ENCODE measurements around the gene CCDC97. TPM values are rescaled to one million over a fixed set of nuclear protein-coding genes. Genes with fewer than 3 reads are reported as not detected.

CCDC97 gene
- total RNA-seq, 1 donor from 2014 or later, result 15.5 TPM

- H3K27me3 ChIP-seq (ENCODE audit: low read depth), result no peaks in the 10 kb centered on the region
- no peak for DNase-seq
- intact Hi-C loops (cut with micrococcal nuclease), result no loop called here
- TF ChIP-seq, protein P1, sequence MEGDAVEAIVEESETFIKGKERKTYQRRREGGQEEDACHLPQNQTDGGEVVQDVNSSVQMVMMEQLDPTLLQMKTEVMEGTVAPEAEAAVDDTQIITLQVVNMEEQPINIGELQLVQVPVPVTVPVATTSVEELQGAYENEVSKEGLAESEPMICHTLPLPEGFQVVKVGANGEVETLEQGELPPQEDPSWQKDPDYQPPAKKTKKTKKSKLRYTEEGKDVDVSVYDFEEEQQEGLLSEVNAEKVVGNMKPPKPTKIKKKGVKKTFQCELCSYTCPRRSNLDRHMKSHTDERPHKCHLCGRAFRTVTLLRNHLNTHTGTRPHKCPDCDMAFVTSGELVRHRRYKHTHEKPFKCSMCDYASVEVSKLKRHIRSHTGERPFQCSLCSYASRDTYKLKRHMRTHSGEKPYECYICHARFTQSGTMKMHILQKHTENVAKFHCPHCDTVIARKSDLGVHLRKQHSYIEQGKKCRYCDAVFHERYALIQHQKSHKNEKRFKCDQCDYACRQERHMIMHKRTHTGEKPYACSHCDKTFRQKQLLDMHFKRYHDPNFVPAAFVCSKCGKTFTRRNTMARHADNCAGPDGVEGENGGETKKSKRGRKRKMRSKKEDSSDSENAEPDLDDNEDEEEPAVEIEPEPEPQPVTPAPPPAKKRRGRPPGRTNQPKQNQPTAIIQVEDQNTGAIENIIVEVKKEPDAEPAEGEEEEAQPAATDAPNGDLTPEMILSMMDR (IDR thresholded peaks at IDR 0.05; ENCODE audit: borderline replicate concordance), result no peak
- H3K4me1 ChIP-seq, result peaks cover 58% of the 10 kb centered on the region
- no peaks in the 10 kb centered on the region for H3K9me3 ChIP-seq (replicated peaks)
- peaks cover 29% of the 10 kb centered on the region for H3K36me3 ChIP-seq
- H3K27ac ChIP-seq (replicated peaks), result peak overlapping the region; percentile 84
- H3K4me3 ChIP-seq, result peak overlapping the region; percentile 49
Observed at GRCh38 chr19:41328842-41329225, 18.9 kb downstream of the CCDC97 start.

DNA sequence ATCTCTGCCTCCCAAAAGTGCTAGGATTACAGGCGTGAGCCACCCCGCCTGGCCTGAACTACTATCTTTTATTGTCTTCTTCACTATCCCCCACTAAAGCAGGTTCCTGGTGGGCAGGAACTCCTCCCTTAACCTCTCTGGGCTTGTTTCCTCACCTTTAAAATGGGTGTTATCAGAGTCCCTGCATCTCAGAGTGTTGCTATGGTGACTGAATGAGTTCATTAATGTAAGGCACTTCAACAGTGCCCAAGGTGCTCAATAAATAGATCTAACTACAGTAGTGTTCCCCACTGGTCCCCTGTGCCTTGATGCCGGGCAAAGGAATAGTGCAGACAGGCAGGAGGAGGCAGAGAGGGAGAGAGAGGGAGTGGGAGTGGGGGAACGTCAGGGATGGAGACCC lies 20.5 kb downstream of the CCDC97 start:
- Histone ChIP-seq H3K4me1 (peaks cover 52% of the 10 kb centered on the region), H3K4me3 (no peak overlapping the region), H3K36me3 (peaks cover 29% of the 10 kb centered on the region), H3K27me3 (ENCODE audit: low read depth) (no peaks in the 10 kb centered on the region), H3K9me3 (replicated peaks) (no peaks in the 10 kb centered on the region), H3K27ac (replicated peaks) (no peak overlapping the region)
- DNase-seq, result no peak
- TF ChIP-seq, protein P1 (IDR thresholded peaks at IDR 0.05; ENCODE audit: borderline replicate concordance), result no peak
- intact Hi-C loops (cut with micrococcal nuclease), result no loop called here

- Histone ChIP-seq H3K27me3 (ENCODE audit: low read depth) (no peaks in the 10 kb centered on the region), H3K27ac (replicated peaks) (no peak overlapping the region), H3K36me3 (peaks cover 29% of the 10 kb centered on the region), H3K9me3 (replicated peaks) (no peaks in the 10 kb centered on the region), H3K4me1 (peaks cover 49% of the 10 kb centered on the region), H3K4me3 (no peak overlapping the region)
- no peak for DNase-seq
- intact Hi-C loops (cut with micrococcal nuclease), result no loop called here
- TF ChIP-seq, protein P1 (IDR thresholded peaks at IDR 0.05; ENCODE audit: borderline replicate concordance), result no peak
Observed at GRCh38 chr19:41330946-41331678, 21.1 kb downstream of the CCDC97 start.

GRCh38 chr19:41332000-41332399 lies 22.0 kb downstream of the CCDC97 start:
- Histone ChIP-seq H3K4me3 (no peak overlapping the region), H3K27ac (replicated peaks) (no peak overlapping the region), H3K36me3 (peaks cover 29% of the 10 kb centered on the region), H3K4me1 (peaks cover 40% of the 10 kb centered on the region), H3K27me3 (ENCODE audit: low read depth) (no peaks in the 10 kb centered on the region), H3K9me3 (replicated peaks) (no peaks in the 10 kb centered on the region)
- intact Hi-C loops (cut with micrococcal nuclease), result no loop called here
- TF ChIP-seq, protein P1 (IDR thresholded peaks at IDR 0.05; ENCODE audit: borderline replicate concordance), result no peak
- no peak for DNase-seq

DNA sequence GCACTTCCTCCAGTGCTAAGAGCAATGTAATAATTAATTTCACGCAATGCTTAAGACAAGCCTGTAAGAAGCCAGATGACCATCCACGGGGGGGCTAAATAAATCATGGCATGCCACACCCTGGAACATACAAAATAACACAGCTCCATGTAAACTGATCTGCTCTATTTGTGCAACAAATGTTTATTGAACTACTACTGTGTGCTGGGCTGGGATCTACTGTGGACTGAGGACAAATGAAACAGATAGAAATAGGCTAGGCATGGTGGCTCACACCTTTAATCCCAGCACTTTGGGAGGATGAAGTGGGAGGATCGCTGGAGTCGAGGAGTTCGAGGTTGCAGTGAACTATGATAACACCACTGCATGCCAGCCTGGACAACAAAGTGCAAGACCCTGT lies 22.5 kb downstream of the CCDC97 start:
- no peak overlapping the region for H3K27ac ChIP-seq (replicated peaks)
- H3K36me3 ChIP-seq, result peaks cover 29% of the 10 kb centered on the region
- intact Hi-C loops (cut with micrococcal nuclease), result no loop called here
- TF ChIP-seq, protein P1 (IDR thresholded peaks at IDR 0.05; ENCODE audit: borderline replicate concordance), result no peak
- no peaks in the 10 kb centered on the region for H3K27me3 ChIP-seq (ENCODE audit: low read depth)
- peaks cover 35% of the 10 kb centered on the region for H3K4me1 ChIP-seq
- no peak overlapping the region for H3K4me3 ChIP-seq
- DNase-seq, result no peak
- no peaks in the 10 kb centered on the region for H3K9me3 ChIP-seq (replicated peaks)
